GM19238 (cell line): ENCODE data around the gene RAPGEF4.

ENCODE experiments used
- DNase-seq: peaks from one replicate; pipeline ENCODE4 v3.0.0; 2011; ENCODE audit warnings: low spot score; ENCODE audit not compliant: insufficient read length

RAPGEF4 gene

DNA sequence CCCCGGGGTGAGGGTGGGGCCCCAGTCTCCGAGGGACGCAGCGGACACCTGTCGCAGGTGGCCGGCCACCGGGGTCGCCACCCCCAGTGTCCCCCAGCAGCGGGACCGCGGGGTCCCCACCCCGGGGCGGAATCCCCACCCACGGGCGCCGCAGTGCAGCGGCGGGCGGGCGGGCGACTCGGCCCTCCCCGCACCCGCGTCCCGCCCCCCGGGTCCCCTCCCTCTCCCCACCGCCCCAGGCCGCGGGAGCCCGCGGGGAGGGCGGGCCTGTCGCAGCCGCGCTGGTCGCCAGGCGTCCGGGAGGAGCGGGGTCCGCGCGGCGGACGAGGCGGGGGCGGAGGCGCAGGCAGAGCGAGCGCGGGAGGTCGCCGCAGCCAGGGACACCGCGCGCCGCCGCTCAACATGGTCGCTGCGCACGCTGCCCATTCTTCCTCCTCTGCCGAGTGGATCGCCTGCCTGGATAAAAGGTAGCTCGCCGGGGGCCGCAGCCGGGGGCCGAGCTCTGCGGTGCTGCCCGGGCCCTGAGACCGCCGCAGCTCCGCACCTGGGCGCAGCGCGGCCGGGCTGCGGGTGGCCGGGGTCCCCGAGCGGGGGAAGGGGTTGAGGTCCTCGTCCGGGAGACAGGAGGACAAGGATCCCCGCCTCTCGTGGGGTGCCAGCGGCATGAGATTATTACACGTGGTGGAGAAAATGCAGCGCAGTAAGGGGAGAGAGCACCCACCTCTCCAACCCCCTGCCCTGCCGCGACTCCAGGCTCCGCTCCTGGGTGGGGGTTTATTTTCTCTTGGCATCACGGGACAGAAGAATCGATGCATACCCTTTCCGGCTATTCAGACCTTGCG, at the start of gene RAPGEF4:
TSS of gene RAPGEF4 (plus strand) at position 264 of the 842 bp plus-strand sequence. CDS start at position 403, 139 bp downstream.
- DNase-seq, result no peak

GRCh38 chr2:172693037-172693436, 42.6 kb upstream of the RAPGEF4 start:
- no peak for DNase-seq

GRCh38 chr2:172693529-172694455, 41.9 kb upstream of the RAPGEF4 start:
- no peak for DNase-seq

- no peak for DNase-seq
Measured at GRCh38 chr2:172697296-172697695, 38.3 kb upstream of the RAPGEF4 start.

GRCh38 chr2:172698041-172698863, 37.4 kb upstream of the RAPGEF4 start:
- DNase-seq, result no peak

- DNase-seq, result no peak
Measured at GRCh38 chr2:172701250-172701649, 34.4 kb upstream of the RAPGEF4 start.

- no peak for DNase-seq
Measured at GRCh38 chr2:172702451-172702850, 33.2 kb upstream of the RAPGEF4 start.

DNA sequence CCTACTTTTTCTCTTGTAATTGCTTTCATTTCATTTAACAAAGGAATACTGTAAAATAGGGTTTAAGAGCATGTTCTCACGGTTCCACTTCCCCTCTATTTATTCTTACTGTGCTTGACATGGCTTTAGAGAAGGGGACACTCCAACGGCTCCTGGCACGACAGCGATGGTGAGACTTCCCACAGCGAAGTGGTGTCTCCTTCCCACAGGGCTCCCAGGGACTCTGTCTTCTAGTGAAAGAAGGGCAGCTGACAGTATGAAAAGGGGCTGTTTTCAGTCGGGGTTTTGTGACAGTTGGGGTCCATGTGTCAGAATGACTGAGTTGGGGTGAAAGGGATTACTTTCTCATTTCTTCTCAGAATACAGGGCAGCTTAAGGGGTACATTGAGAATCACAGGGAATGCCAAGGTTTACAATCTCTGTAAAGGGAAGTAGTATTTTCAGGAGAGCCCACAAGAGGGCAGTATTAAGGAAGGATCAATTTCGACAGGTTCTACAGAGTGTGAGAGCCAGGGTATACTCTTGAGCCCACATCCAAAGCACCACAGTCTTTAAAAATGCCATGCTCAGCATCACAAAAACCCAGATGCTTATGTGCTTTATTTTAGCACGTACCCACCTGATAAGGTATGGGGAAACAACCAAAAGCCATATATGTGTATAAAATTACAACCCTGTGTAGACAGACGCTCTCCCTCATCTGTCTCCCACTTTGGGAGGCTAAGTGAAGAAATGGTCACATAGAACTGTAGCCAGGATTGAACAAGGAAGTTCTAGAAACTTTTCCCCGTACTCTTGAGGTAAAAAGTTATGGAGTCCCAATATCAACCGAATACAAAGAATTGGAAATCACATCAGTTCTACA, 31.3 kb upstream of the RAPGEF4 start:
- DNase-seq, result no peak

- no peak for DNase-seq
Measured at GRCh38 chr2:172705352-172705751, 30.3 kb upstream of the RAPGEF4 start.

DNA sequence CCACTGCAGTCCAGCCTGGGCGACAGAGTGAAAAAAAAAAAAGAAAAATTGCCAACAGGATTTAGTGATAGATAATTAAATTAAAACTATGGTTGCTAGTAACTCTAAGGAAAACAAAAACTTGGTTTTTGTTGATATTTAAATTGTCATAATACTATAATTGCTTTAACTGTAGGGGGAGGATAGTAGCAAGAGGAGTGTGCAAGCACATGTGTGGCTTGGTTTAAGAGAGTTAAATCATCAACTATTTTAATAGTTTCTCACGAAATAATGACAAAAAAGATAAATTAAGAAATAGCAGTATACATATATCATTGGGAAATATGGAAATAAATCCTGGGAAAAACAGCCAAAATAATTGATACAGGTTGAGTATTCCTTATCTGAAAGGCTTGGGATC, 27.4 kb upstream of the RAPGEF4 start:
- no peak for DNase-seq

- no peak for DNase-seq
Measured at GRCh38 chr2:172709566-172710291, 25.9 kb upstream of the RAPGEF4 start.

DNA sequence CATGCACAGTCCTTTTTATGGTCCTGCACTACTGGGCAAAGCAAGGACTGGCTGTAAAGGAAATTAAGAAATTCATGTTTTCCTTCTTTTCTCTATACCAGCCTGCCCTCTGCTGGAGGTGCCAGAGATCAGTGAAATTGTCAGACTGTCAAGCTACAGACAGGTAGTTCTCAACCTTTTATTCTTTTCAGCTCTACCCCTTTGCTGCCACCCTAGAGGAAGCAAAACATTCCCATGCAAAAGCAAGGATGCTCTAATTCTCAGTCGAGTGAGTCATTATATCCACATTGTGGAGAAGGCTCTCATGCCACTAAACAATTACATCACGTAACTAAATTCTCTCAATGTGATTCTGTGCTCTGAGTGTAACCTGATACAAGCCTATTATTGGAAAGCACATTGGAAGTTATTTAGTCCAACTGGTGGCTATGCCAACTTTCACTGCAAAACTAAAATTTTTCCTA, 25.0 kb upstream of the RAPGEF4 start:
- peak; percentile 9 for DNase-seq

- DNase-seq, result no peak
Measured at GRCh38 chr2:172711110-172711509, 24.5 kb upstream of the RAPGEF4 start.

GRCh38 chr2:172712251-172712650, 23.4 kb upstream of the RAPGEF4 start:
- no peak for DNase-seq

- DNase-seq, result no peak
Measured at GRCh38 chr2:172713365-172713875, 22.2 kb upstream of the RAPGEF4 start.

- no peak for DNase-seq
Measured at GRCh38 chr2:172722481-172722880, 13.2 kb upstream of the RAPGEF4 start.

- DNase-seq, result no peak
Measured at GRCh38 chr2:172723286-172723685, 12.4 kb upstream of the RAPGEF4 start.

DNA sequence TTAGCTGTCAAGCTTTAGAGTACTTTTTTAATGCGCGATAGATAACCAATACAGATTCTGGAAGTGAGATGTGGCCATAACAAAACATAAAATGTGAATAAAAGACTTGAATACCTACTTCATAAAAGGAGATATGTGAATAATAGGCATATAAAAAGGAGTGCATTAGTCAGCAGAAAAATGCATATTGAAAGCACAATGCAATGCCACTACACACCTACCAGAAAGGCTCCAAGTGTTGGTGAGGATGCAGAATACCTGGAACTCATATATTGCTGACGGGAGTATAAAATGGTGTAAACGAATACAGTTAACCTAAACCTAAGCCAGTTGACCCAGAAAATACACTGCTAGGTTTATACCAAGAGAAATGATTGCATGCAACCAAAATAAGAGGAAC, 10.9 kb upstream of the RAPGEF4 start:
- DNase-seq, result no peak

- no peak for DNase-seq
Measured at GRCh38 chr2:172725284-172725683, 10.4 kb upstream of the RAPGEF4 start.
